NCI-H146 (cell line): ENCODE results near the gene EPC2.

ENCODE experiments used
- DNase-seq: peaks from one replicate; lab custom pipeline; 2025; lab: John Stamatoyannopoulos, UW

The EPC2 gene

GRCh38 chr2:148810081-148810480 lies 165.5 kb downstream of the EPC2 start:
- DNase-seq, result no peak

DNA sequence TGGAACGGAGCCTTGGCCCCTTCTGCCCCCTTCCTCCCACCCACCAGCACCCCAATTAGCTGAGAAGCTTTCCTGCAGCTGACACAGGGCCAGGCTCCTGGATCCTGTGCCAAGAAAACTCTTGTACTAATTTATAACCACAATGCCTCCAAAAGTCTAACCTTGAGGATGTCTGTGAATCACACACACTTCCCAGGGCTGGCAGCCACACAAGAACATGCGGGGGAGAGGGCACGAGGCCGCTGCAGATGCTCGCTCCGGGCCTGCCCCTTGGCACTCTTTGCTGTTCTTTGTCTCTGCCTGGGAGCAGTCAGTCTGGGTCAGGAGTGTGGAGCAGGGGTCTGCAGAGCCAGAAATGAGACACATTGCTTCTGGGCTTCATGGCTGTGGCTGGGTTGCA lies 167.8 kb downstream of the EPC2 start:
- DNase-seq, result no peak

- DNase-seq, result peak; percentile 83
These were observed 169.1 kb downstream of the EPC2 start for GRCh38 chr2:148813603-148814065.

DNA sequence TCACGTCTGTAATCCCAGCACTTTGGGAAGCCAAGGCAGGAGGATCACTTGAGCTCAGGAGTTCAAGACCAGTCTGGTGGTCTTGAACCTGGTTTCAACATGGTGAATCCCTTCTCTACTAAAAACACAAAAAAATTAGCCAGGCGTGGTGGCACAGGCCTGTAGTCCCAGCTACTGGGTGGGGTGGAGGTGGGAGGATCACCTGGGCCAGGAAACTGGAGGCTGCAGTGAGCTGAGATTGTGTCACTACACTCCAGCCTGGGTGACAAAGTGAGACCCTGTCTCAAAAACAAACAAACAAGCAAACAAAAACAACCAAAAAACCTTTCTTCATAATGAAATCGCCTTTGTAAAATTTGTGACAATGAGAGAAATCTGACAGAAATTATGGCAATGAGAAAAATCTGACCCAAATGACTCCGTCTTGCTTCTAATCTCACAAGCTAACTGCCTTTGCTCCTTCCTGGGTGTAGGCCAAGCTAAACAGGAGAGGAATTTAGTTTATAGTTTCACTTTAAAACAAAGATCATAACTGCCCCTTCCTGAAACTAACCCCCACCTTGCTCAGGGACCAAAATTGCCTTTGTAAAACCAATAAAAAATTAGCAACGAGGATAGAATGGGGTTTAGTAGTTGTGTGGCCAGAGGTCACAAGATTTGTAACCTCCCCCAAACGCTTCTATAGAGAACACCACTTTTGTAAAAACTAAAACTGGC lies 169.8 kb downstream of the EPC2 start:
- no peak for DNase-seq

- no peak for DNase-seq
These were observed 170.4 kb downstream of the EPC2 start for GRCh38 chr2:148814860-148815419.

DNA sequence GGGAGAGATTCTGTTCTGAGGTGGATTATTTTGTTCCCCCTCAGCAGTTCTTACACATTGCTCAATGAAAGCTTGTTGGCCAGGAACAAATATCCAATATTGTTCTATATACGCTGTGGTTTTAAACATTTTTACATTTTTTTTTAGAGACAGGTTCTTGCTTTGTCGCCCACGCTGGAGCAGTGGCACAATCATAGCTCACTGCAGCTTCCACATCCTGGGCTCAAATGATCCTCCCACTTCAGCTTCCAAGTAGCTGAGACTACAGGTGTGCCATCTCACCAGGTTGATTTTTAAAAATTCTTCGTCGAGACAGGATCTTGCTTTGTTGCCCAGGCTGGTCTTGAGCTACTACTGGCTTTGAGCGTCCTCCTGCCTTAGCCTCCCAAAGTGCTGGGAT lies 171.6 kb downstream of the EPC2 start:
- no peak for DNase-seq

DNA sequence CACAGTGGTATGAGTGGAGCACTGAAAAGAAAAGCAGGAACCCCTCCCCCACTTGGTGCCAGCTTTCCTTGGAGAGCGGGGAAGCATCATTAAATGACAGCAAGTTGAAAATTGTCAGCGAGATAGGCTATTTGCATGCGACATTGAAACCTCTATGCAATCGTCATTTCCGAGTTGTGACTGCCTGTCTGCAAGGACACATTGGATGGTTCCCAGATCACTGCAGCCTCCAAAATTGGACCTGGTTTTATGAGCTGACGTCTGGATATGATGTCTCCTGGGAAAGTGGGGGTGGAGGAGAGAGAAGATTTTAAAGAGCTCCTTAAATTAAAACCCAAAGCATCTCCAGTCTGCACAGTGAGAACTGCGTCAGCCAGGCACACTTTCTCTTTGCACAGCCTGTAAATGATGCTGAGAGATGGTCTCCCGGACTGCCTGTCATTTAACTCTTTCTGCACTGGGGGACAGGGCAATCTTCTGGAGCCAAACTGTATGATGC lies 172.7 kb downstream of the EPC2 start:
- peak; percentile 24 for DNase-seq

GRCh38 chr2:148819019-148819585 lies 174.6 kb downstream of the EPC2 start:
- DNase-seq, result no peak

GRCh38 chr2:148824190-148824589 lies 179.6 kb downstream of the EPC2 start:
- DNase-seq, result no peak

GRCh38 chr2:148826791-148827190 lies 182.2 kb downstream of the EPC2 start:
- DNase-seq, result no peak

GRCh38 chr2:148828941-148829340 lies 184.4 kb downstream of the EPC2 start:
- DNase-seq, result no peak

DNA sequence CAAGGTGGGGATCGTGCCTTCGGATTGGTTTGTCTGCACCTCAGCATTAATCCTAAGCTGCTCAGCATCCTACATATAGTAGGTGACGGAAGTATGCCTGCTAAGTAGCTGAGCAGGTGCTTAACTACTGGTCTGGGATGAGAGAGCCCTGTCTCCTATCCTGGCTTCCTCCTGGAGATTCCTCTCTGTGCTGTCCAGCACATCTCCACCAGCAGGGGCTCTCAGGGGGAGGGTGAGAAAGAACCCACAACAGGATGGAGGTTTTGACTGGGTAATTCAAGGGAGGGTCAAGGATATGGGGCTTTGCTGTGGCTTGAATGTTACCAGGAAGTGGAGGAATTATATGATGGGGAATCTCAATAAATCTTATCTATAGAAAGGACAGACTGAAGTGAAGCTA lies 185.1 kb downstream of the EPC2 start:
- peak; percentile 2 for DNase-seq

DNA sequence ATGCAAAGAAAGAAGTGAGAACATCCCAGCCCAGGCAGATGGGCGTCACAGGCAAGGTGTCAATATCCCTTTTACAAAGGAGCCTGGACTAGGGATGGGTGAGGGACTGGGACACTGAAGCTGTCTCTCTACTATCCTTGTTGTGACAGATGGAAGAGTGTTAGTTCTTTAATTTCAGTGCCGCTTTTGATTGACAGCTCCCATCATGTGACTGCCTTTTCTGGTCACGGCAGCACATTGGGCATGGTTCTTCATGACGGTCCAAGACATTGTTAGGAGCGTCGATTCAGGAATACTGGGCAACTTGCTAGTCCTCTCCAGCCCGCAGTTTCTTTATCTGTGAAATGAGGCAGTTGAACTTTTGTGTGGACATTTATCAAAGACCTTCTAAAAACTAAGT lies 188.1 kb downstream of the EPC2 start:
- DNase-seq, result no peak
